HepG2 (cell line): ENCODE results near the gene PIEZO1. TPM values are rescaled to one million over a fixed set of nuclear protein-coding genes. Genes with fewer than 3 reads are reported as not detected.

Source experiments
- AHR ChIP-seq: IDR thresholded peaks from 2 replicates; pipeline ENCODE4 v1.6.1; 2018; ENCODE audit warnings: missing genetic modification reagents, missing compliant biosample characterization
- BRD4 ChIP-seq: sonication (generic); formaldehyde crosslinking; IDR thresholded peaks from 2 replicates; pipeline ENCODE4 v1.4.0; 2020; ENCODE audit warnings: missing genetic modification reagents
- HNRNPL ChIP-seq: fragments of 200-400 bp; formaldehyde crosslinking; IDR thresholded peaks from 2 replicates; pipeline ENCODE4 v1.6.1; 2017; ENCODE audit warnings: mild to moderate bottlenecking, low read depth, low read length
- MED13 ChIP-seq: sonication (generic); formaldehyde crosslinking; IDR thresholded peaks from 2 replicates; pipeline ENCODE4 v1.5.0; 2020; ENCODE audit warnings: missing genetic modification reagents
- MIXL1 ChIP-seq: IDR thresholded peaks from 2 replicates; pipeline ENCODE4 v1.6.1; 2016
- PAXIP1 ChIP-seq: sonication (generic); formaldehyde crosslinking; conservative IDR thresholded peaks from 2 replicates; pipeline ENCODE4 v1.4.0; 2020; ENCODE audit warnings: mild to moderate bottlenecking, missing genetic modification reagents, moderate library complexity
- POLR2AphosphoS2 ChIP-seq: IDR thresholded peaks from 2 replicates; pipeline ENCODE4 v1.6.1; 2011; ENCODE audit warnings: low read depth, low read length, improper control_type of control experiment
- REST ChIP-seq, 2 experiments: IDR thresholded peaks; 2 replicates each; pipeline ENCODE4 v1.6.1; 2011 to 2012; ENCODE audit warnings: low read length in 2 of 2, borderline replicate concordance in 1 of 2, low read depth in 1 of 2, mild to moderate bottlenecking in 1 of 2, moderate library complexity in 1 of 2
- SKI ChIP-seq: fragments of 450-650 bp; IDR thresholded peaks from one replicate; pipeline ENCODE4 v1.6.1; 2018; ENCODE audit warnings: mild to moderate bottlenecking; ENCODE audit not compliant: partially characterized antibody
- ZBED4 ChIP-seq: sonication (generic); formaldehyde crosslinking; IDR thresholded peaks from 2 replicates; pipeline ENCODE4 v1.4.0; 2020; ENCODE audit warnings: missing genetic modification reagents, borderline replicate concordance
- ZBTB4 ChIP-seq: sonication (generic); formaldehyde crosslinking; IDR thresholded peaks from 2 replicates; pipeline ENCODE4 v1.4.0; 2020; ENCODE audit warnings: missing genetic modification reagents, mild to moderate bottlenecking, borderline replicate concordance
- ZBTB7A ChIP-seq: sonication (generic); formaldehyde crosslinking; IDR thresholded peaks from 2 replicates; pipeline ENCODE4 v1.8.0; 2022; ENCODE audit warnings: mild to moderate bottlenecking, missing genetic modification reagents
- ZNF292 ChIP-seq: sonication (generic); formaldehyde crosslinking; IDR thresholded peaks from 2 replicates; pipeline ENCODE4 v1.8.1; 2022; ENCODE audit warnings: mild to moderate bottlenecking, low read depth, missing genetic modification reagents, borderline replicate concordance
- ZNF556 ChIP-seq: sonication (generic); formaldehyde crosslinking; IDR thresholded peaks from 2 replicates; pipeline ENCODE4 v1.4.0; 2020; ENCODE audit warnings: mild to moderate bottlenecking, missing genetic modification reagents, borderline replicate concordance
- polyA plus RNA-seq, 8 experiments: library from polyadenylated mRNA; depleted of rRNA in 3 of 8; stranded (reverse) in 7 of 8; unstranded in 1 of 8; fragments of >200 nt; fragmentation: Illumina TruSeq in 4 of 8; extraction: Trizol in 4 of 8; gene quantifications; 2 replicates each; pipeline versions ENCODE4 v1.2.1 to v1.2.3, GENCODE V29; 2011 to 2016; ENCODE audit warnings: low read depth in 4 of 8, missing spikeins in 1 of 8, mixed read lengths in 1 of 8; ENCODE audit not compliant: insufficient read depth in 1 of 8
- total RNA-seq, 5 experiments: library from RNA; depleted of rRNA; stranded (reverse); fragments of >200 nt; fragmentation: Illumina TruSeq; extraction: Trizol; gene quantifications; 2 replicates each; pipeline ENCODE4 v1.2.3, GENCODE V29; 2016; ENCODE audit warnings: low read depth in 1 of 5

The PIEZO1 gene
- total and polyA plus RNA-seq, 2 of the 13 experiments (the other 11 are each of a cell fraction or from before 2014, with no cell fraction given) = 67.9 to 85.0 TPM

GRCh38 chr16:88706229-88706964, 78.6 kb downstream of the PIEZO1 start, which contains the start of the genes CTU2 and RNF166 (continued):
- TF ChIP-seq PAXIP1 (peak; percentile 36), ZBTB7A (no peak), MIXL1 (CRISPR knock-in tag) (peak; percentile 75), REST (IDR thresholded peaks at IDR 0.05; ENCODE audit: borderline replicate concordance in 1 of 2, low read depth in 1 of 2, low read length in 2 of 2) (no peak), HNRNPL (no peak), BRD4 (CRISPR knock-in tag) (no peak), ZNF556 (CRISPR knock-in tag) (no peak; the same call in 1 of the 2 replicates), SKI (peak; percentile 91), ZBED4 (CRISPR knock-in tag) (peak; percentile 98), POLR2AphosphoS2 (no peak), ZNF292 (CRISPR knock-in tag) (no peak), AHR (peak; percentile 57; the same call in 1 of the 2 replicates), ZBTB4 (CRISPR knock-in tag) (0 out of 2 replicates have a peak, but pooled peaks have one; percentile 28), MED13 (CRISPR knock-in tag) (no peak)
